Stimulated activated CD4-positive, alpha-beta T cell treated with anti-CD3 and anti-CD28 coated beads, Interleukin-15, amount 100 ng/mL, for 24 hours (primary cell): ENCODE results near the gene TOP2A.
"Not testable (repeated sequence)": the region's sequence is repeated elsewhere in the genome, so short reads cannot be mapped to it uniquely, and the experiment has no call there.

Experiments used
- DNase-seq: peaks from one replicate; pipeline ENCODE4 v3.0.0-alpha.2; 2020

TOP2A gene

DNA sequence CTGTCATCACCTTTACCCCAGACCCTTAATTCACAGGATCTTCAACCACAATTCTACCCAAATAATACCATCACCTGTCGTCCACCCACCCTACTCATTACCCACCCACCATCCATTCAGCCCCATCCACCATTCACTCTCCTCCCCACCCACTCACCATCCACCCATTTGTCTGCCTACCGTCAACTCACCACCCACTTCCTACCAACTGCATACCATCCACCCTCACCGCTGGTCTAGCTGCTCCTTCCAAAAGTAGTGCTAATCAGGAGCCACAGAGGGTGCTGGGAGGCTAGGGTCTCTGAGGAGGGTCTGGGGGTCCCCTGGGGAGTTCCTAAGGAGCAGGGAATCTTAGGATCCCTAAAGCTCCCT, 13.5 kb upstream of the TOP2A start:
- DNase-seq = no peak

DNA sequence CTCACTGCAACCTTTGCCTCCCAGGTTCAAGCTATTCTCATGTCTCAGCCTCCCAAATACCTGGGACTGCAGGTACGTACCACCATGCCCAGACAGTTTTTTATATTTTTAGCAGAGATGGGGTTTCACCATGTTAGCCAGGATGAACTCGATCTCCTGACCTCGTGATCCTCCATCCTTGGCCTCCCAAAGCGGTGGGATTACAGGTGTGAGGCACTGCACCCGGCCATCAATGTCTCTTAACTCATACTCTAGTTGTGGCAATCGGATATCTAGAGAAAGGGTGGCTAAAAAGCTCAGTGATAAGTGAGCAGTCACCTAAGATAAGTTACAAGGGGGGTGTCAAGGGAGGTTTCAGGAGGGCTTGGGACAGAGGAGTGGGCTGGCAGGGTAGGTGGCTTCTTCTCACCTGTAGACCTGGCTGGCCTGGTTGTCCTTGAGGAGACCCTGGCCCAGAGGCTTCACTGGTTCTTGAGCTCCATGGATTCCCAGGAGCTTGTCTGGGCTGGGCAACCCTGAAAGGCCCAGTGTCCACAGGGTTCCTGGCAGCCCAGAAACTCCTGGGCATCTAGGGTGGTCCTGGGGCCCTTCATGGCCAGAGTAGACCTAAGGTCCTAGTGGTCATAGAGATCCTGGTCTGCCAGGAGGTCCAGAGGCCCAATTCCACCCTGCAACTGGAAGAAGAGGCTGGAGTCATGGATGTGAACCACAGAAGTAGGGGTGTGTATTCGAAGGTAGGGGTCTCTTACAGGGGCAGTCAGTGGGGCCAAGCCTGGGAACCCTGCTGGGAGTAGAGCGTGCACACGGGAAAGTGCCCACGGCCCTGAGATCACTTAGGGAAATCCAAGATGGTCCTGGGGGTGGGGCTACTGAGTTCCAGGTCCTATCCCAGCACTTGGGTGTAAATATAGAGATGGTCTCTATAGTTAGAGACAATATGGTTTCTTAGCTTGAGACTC, 12.9 kb upstream of the TOP2A start:
- no peak for DNase-seq

- no peak for DNase-seq
Measured at GRCh38 chr17:40427002-40427491, 9.4 kb upstream of the TOP2A start.

- no peak for DNase-seq
Measured at GRCh38 chr17:40425741-40426140, 8.0 kb upstream of the TOP2A start.

DNA sequence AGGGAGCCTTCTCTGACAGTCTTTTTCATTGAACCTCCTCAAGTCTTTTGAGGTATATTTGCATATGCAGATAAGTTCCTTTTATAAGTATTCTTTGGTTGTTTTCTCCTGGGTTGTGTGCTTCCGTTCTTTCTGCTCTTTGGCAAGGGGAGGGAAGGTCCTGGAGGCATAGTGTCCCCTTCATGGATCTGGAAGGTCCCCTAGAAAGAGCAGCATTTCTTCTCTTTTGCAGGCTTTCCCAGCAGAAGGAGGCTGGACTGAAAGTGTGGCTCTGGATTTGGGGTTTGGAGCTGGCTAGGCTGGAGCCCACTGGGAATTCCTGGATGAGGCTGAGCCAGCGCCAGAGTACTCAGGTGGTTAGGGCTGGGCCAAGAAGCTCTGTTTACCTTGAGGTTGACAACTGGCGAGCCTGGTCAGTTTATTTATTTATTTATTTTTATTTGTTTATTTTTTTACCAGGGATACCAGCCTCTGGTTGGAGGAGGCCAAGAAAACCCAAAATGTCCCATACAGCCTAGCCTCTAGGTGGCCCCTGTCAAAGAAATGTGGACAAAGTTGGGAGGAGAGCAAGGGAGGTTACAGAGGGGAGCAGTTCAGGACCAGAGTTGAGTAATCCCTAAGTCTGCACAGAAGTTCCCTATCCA, 5.4 kb upstream of the TOP2A start:
- no peak for DNase-seq

GRCh38 chr17:40419559-40420331, 2.0 kb upstream of the TOP2A start:
- DNase-seq = no peak

GRCh38 chr17:40418428-40418706, 671 bp upstream of the TOP2A start:
- no peak for DNase-seq

DNA sequence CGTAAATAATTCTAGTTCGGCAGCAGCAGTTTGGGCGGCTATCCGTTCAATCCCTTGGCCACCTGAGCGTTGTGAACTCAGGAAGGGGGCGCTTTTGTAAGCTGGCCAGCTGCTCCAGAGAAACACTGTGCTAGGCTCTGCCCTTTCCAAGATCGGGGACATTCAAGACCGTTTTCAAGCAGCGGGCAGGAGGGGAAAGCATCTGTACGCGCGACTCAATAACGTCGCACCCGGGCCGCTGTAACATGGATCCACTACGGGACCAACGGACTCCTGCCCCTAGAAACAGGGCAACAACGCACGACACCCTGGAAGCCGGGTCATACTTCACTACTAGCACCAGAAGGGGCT, 463 bp downstream of the TOP2A start:
- DNase-seq = no peak

DNA sequence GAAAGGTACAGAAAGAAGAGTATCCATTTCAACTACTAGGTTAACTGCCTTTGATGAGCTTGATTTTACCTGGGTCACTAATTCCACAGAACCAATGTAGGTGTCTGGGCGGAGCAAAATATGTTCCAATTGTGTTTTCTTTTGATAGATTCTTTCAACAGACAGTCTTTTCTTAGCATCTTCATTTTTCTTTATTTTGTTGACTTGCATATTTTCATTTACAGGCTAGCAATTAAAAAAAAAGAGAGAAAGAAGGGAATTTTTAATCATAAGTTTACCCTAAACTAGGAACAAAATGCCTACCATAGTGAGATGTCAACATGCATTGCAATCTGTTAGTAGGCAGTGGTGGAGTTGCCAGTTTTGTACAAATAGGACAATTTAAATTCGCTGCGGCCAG, 1.0 kb downstream of the TOP2A start:
- DNase-seq = no peak

DNA sequence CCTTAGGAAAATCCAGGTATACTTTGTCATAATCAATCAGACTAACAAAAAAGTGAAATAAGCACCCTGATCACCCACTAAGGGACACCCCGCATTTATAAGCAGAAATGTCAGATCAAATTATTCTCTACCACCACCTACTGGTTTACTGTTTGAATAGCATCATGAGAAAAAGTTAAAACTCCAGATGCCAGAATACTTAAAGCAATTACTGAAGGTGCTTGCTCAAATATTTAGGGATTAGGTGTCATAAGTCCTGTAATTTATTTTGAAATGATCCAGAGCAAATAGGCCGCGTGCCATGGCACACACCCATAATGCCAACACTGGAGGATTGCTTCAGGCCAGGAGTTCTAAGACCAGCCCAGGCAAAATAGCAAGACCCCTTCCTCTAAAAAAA, 2.3 kb downstream of the TOP2A start:
- no peak for DNase-seq

- not testable (repeated sequence) for DNase-seq
Measured at GRCh38 chr17:40414312-40414711, 3.4 kb downstream of the TOP2A start.

DNA sequence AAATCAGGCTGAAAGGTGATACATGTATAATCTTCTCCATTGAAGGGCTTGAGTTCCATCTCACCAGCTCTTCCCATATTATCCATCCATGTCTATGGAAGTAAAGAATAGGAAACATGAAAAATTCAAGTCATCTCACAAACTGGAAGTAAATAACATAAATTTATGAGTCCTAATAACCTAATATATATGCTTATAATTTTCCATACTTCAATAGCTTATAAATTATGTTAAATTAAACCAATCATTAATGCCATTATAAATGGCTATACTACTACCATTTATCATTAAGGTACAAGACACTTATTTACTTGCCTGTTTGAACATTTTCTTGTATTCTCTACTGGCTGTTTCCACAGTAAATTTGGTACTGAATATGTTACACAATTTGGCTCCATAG, 4.8 kb downstream of the TOP2A start:
- no peak for DNase-seq

DNA sequence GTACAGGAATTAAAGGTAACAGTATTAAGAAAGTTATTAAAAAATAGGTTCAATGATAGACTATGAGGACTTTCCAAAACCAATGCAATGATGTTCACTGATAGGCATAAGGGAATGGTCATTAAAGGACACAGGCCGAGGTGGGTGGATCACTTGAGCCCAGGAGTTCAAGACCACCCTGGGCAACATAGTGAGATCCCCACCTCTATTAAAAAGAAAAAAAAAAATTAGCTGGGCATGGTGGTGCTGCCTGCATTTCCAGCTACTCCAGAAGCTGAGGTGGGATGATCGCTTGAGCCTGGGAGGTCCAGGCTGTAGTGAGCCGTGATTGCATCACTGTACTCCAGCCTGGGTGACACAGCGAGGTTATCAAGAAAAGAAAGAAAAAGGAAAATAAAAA, 5.9 kb downstream of the TOP2A start:
- DNase-seq = no peak

DNA sequence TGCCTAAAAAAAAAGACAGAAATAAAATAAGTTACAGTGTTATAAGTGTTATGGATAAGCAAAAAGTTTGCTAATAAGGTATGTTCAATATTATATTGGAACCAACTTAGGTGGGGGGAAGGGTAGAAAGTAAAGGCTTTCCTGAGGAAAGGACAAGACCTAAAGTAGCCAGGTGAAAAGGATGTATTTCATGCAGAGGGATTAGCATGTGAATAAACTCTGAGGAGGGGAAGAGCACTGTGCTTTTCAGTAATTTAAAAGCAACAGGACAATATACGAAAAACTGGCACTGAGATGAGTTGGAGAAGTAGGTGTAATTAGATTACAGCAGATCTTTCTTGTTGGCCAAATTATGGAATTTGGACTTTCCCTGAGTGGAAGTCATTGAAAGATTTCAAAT, 7.6 kb downstream of the TOP2A start:
- DNase-seq = no peak

GRCh38 chr17:40409540-40409939, 8.2 kb downstream of the TOP2A start:
- DNase-seq = not testable (repeated sequence)

DNA sequence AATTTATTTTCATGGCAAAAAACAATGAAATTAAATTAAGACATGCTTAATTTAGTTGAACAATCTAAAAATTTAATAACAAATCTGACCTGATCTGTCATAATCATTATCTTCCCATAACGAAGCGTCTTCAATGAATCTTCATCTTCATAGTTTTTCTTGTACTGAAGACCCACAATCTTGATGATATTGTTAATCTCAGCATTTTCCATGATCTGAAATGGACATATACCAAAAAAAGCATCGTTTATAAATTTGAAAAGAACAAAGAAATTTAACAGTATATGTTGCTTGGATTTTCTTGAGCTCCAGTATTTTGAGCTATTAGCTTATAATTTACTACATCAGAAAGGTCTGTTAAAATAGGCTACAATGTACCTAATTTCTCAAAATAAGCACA, 10.2 kb downstream of the TOP2A start:
- no peak for DNase-seq

- DNase-seq = no peak
Measured at GRCh38 chr17:40404003-40404402, 13.7 kb downstream of the TOP2A start.

- no peak for DNase-seq
Measured at GRCh38 chr17:40402668-40403067, 15.0 kb downstream of the TOP2A start.

DNA sequence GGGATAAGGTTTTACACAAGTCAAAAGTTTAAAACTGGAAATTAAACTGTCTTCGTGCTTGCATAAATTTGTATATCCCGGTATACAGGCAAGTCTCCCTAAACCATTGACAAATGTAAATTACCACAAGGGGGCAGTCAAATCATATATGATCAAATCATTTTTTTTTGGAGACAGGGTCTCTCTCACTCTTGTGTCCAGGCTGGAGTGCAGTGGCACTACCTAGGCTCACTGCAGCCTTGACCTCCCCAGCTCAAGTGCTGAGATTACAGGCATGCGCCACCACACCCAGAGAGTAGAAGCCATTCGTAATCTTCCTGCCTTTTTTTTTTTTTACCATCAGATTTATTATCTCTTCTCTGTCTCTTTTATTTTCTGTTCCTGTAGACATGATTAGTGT, 18.5 kb downstream of the TOP2A start:
- DNase-seq = no peak

- DNase-seq = not testable (repeated sequence)
Measured at GRCh38 chr17:40386555-40386954, 31.1 kb downstream of the TOP2A start.

DNA sequence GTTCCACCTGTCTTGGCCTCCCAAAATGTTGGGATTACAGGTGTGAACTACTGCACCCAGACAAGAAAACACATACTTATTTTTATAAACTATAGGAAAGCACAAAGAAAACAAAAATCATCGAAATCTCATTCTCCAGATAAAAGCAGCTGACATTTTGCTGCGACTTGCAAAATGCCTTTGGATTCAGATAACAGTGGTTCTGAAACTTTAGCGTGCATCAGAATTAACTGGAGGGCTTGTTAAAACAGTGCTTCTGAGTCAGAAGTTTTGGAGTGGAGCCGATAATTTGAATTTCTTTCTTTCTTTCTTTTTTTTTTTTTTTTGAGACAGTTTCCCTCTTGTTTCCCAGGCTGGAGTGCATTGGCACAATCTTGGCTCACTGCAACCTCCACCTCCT, 35.4 kb downstream of the TOP2A start:
- no peak for DNase-seq

- no peak for DNase-seq
Measured at GRCh38 chr17:40378966-40379365, 38.7 kb downstream of the TOP2A start.

DNA sequence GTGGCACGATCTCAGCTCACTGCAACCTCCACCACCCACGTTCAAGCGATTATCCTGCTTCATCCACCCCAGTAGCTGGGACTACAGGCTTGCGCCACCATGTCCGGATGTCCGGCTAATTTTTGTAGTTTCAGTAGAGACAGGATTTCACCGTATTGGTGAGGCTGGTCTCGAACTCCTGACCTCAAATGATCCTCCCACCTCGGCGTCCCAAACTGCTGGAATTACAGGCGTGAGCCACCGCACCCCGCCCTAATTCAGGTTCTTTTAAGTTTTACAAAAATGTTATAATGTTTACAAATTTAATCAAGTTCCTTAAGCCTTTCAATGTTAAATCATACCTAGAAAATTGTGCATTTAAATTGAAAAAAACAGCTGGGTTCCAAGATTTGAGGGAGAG, 39.9 kb downstream of the TOP2A start:
- no peak for DNase-seq

DNA sequence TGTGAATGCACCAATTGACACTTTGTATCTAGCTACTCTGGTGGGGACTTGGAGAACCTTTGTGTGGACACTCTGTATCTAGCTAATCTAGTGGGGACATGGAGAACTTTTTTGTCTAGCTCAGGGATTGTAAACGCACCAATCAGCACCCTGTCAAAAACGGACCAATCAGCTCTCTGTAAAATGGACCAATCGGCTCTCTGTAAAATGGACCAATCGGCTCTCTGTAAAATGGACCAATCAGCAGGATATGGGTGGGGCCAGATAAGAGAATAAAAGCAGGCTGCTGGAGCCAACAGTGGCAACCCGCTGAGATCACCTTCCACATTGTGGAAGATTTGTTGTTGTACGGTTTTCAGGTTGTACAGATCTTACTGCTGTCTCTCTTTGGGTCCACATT, 41.2 kb downstream of the TOP2A start:
- not testable (repeated sequence) for DNase-seq
